Measurements from ENCODE around the gene CUEDC2. TPM values are rescaled to one million over a fixed set of nuclear protein-coding genes. Genes with fewer than 3 reads are reported as not detected.

CUEDC2 gene
- total and polyA plus RNA-seq, 10 of the 15 experiments (the other 5 are each of a cell fraction or from before 2014, with no cell fraction given), result 20.4 to 121 (median 75.0) TPM

GRCh38 chr10:102420714-102421506 is 11.5 kb downstream of the CUEDC2 start, which contains the start of gene FBXL15 (continued):
- TF ChIP-seq, protein P1, sequence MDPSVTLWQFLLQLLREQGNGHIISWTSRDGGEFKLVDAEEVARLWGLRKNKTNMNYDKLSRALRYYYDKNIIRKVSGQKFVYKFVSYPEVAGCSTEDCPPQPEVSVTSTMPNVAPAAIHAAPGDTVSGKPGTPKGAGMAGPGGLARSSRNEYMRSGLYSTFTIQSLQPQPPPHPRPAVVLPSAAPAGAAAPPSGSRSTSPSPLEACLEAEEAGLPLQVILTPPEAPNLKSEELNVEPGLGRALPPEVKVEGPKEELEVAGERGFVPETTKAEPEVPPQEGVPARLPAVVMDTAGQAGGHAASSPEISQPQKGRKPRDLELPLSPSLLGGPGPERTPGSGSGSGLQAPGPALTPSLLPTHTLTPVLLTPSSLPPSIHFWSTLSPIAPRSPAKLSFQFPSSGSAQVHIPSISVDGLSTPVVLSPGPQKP (IDR thresholded peaks at IDR 0.05; ENCODE audit: low read depth, low read length), result no peak
- no peak for TF ChIP-seq JUND (IDR thresholded peaks at IDR 0.05; ENCODE audit: low read depth, low read length)
- TF ChIP-seq E2F8 (IDR thresholded peaks at IDR 0.05; ENCODE audit: low read depth, partially characterized antibody), result no peak
- no peak for TF ChIP-seq ZNF622 (IDR thresholded peaks at IDR 0.05)
- TF ChIP-seq STAT1 (conservative IDR thresholded peaks at IDR 0.05), result peak; percentile 80; the same call in 1 of the 2 replicates
- no peak for TF ChIP-seq ZNF592 (IDR thresholded peaks at IDR 0.05)
- no peak for TF ChIP-seq WRNIP1 (IDR thresholded peaks at IDR 0.05; ENCODE audit: borderline replicate concordance, low read depth, low read length)
- TF ChIP-seq SP1 (IDR thresholded peaks at IDR 0.05; ENCODE audit: low read depth, low read length), result peak; percentile 70
- no peak for TF ChIP-seq RAD21 (IDR thresholded peaks at IDR 0.05; ENCODE audit: insufficient read depth, low read depth, low read length)
- TF ChIP-seq RELA (IDR thresholded peaks at IDR 0.05; ENCODE audit: borderline replicate concordance, partially characterized antibody), result peak; percentile 78
- no peak for TF ChIP-seq NFIC (IDR thresholded peaks at IDR 0.05; ENCODE audit: low read depth, low read length)
- peak; percentile 49 to 52; a peak in 3 of 4 replicates for TF ChIP-seq IKZF2 (IDR thresholded peaks at IDR 0.05)
- peak; percentile 87 for TF ChIP-seq ZNF207 (IDR thresholded peaks at IDR 0.05; ENCODE audit: borderline replicate concordance)
- no peak; the same call in 1 of the 2 replicates for TF ChIP-seq EED (IDR thresholded peaks at IDR 0.05; ENCODE audit: low read depth)
- TF ChIP-seq E2F4 (IDR thresholded peaks at IDR 0.05; ENCODE audit: low read depth, low read length), result no peak
- peak; percentile 42; the same call in 1 of the 2 replicates for TF ChIP-seq PKNOX1 (IDR thresholded peaks at IDR 0.05)
